GM18870 (cell line): ENCODE data around the gene USP1.

ENCODE experiments used
- ATAC-seq: cut with Tn5 transposase; IDR thresholded peaks from one replicate; pipeline ENCODE4 v1.9.1; 2021; ENCODE audit warnings: moderate library complexity; ENCODE audit not compliant: unreplicated experiment

USP1 gene

GRCh38 chr1:62426794-62427193, 10.1 kb upstream of the USP1 start:
- no peak for ATAC-seq

- ATAC-seq: no peak
Measured at GRCh38 chr1:62428351-62428750, 8.5 kb upstream of the USP1 start.

- ATAC-seq: no peak
Measured at GRCh38 chr1:62429581-62429980, 7.3 kb upstream of the USP1 start.

- no peak for ATAC-seq
Measured at GRCh38 chr1:62433861-62434617, 2.8 kb upstream of the USP1 start.

GRCh38 chr1:62434618-62435001, 2.2 kb upstream of the USP1 start:
- no peak for ATAC-seq

- ATAC-seq: no peak
Measured at GRCh38 chr1:62435231-62436038, 1.4 kb upstream of the USP1 start.

- no peak for ATAC-seq
Measured at GRCh38 chr1:62436039-62436465, 797 bp upstream of the USP1 start.

GRCh38 chr1:62437273-62437940, 558 bp downstream of the USP1 start:
- ATAC-seq: no peak

GRCh38 chr1:62438163-62438562, 1.3 kb downstream of the USP1 start:
- no peak for ATAC-seq

- ATAC-seq: peak; percentile 39
Measured at GRCh38 chr1:62439652-62440371, 3.0 kb downstream of the USP1 start.

GRCh38 chr1:62444701-62445100, 7.9 kb downstream of the USP1 start:
- ATAC-seq: no peak

GRCh38 chr1:62448221-62448933, 11.5 kb downstream of the USP1 start:
- ATAC-seq: no peak

- ATAC-seq: no peak
Measured at GRCh38 chr1:62450301-62450700, 13.5 kb downstream of the USP1 start.

- ATAC-seq: no peak
Measured at GRCh38 chr1:62452951-62453350, 16.1 kb downstream of the USP1 start.

GRCh38 chr1:62457955-62458354, 21.1 kb downstream of the USP1 start:
- ATAC-seq: no peak

- no peak for ATAC-seq
Measured at GRCh38 chr1:62462370-62462769, 25.5 kb downstream of the USP1 start.

GRCh38 chr1:62467092-62467491, 30.2 kb downstream of the USP1 start:
- ATAC-seq: no peak

- ATAC-seq: no peak
Measured at GRCh38 chr1:62476525-62477219, 39.8 kb downstream of the USP1 start.

- no peak for ATAC-seq
Measured at GRCh38 chr1:62481681-62482080, 44.8 kb downstream of the USP1 start.
